Esophagus squamous epithelium (tissue), 4 donors: ENCODE results near the gene HECW1.

Experiments
- POLR2A ChIP-seq, 4 donors: fragments of 450-650 bp; IDR thresholded peaks; one replicate each; pipeline ENCODE4 v1.6.1; 2017; ENCODE audit warnings: antibody characterized with exemption in 4 of 4, mild to moderate bottlenecking in 4 of 4, moderate library complexity in 3 of 4
- TF ChIP-seq, protein P1 (sequence below), 6 experiments: fragments of 450-650 bp in 4 of 6; fragments of 200-600 bp in 2 of 6; sonication (generic) in 2 of 6; IDR thresholded peaks; one replicate each; pipeline ENCODE4 v1.5.1; 2016 to 2019; ENCODE audit warnings: antibody characterized with exemption in 6 of 6, mild to moderate bottlenecking in 4 of 6, moderate library complexity in 4 of 6

DNA sequence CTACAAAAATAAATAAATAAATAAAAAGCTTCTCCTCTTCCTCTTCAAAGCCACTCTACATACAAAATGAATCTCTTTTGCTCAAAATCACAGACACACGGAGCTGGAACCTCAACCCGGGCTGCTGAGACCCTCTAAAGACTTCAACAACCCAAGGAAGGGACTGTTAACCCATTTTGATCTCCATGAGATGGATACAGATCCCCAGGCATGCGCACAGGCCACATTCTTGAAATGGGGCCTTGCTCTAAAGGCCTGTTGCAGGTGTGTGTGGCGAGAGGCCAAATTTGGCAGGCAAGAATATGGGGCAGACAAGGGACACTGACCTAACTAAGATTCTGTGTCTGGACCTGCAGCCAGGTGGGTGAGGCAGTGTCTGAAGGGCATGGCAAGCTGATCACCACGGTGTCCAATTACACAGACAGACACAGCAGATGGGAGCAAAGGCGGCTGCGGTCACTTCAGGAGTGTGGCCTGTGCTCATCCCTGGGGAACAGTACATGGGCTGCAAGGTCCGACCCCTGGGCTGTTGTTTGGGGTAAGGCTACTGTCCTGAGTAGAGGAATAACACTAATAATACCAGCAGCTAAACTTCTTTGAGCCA is 219.8 kb downstream of the HECW1 start:
- TF ChIP-seq, protein P1, sequence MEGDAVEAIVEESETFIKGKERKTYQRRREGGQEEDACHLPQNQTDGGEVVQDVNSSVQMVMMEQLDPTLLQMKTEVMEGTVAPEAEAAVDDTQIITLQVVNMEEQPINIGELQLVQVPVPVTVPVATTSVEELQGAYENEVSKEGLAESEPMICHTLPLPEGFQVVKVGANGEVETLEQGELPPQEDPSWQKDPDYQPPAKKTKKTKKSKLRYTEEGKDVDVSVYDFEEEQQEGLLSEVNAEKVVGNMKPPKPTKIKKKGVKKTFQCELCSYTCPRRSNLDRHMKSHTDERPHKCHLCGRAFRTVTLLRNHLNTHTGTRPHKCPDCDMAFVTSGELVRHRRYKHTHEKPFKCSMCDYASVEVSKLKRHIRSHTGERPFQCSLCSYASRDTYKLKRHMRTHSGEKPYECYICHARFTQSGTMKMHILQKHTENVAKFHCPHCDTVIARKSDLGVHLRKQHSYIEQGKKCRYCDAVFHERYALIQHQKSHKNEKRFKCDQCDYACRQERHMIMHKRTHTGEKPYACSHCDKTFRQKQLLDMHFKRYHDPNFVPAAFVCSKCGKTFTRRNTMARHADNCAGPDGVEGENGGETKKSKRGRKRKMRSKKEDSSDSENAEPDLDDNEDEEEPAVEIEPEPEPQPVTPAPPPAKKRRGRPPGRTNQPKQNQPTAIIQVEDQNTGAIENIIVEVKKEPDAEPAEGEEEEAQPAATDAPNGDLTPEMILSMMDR (IDR thresholded peaks at IDR 0.05): no peak
- no peak for TF ChIP-seq POLR2A (IDR thresholded peaks at IDR 0.05)
